Liver (tissue), 9 donors: ENCODE data around the gene PLXND1. TPM values are rescaled to one million over a fixed set of nuclear protein-coding genes. Genes with fewer than 3 reads are reported as not detected.

Experiments used
- DNase-seq: peaks from one replicate; pipeline ENCODE4 v3.0.0-alpha.2; 2017; ENCODE audit warnings: low spot score
- H3K27ac ChIP-seq, 2 donors: one replicate each; pipeline ENCODE4 v1.7.0; 2013; ENCODE audit warnings: inconsistent platforms in 2 of 2, low read length in 2 of 2, control low read depth in 1 of 2, low read depth in 1 of 2, mild to moderate bottlenecking in 1 of 2
- H3K27me3 ChIP-seq, 4 donors: one replicate each; pipeline versions ENCODE4 v1.6.1 to v1.7.0; 2013; ENCODE audit warnings: low read length in 3 of 4, inconsistent platforms in 1 of 4, mild to moderate bottlenecking in 1 of 4, moderate library complexity in 1 of 4; ENCODE audit not compliant: control insufficient read depth in 4 of 4, insufficient read depth in 4 of 4
- H3K36me3 ChIP-seq, 4 donors: one replicate each; pipeline versions ENCODE4 v1.6.1 to v1.7.0; 2013; ENCODE audit warnings: low read length in 3 of 4, mild to moderate bottlenecking in 3 of 4, low read depth in 1 of 4, moderate library complexity in 1 of 4; ENCODE audit not compliant: control insufficient read depth in 4 of 4, insufficient read depth in 3 of 4
- H3K4me1 ChIP-seq, 4 donors: one replicate each; pipeline versions ENCODE4 v1.6.1 to v1.7.0; 2013; ENCODE audit warnings: low read length in 3 of 4, mild to moderate bottlenecking in 3 of 4, moderate library complexity in 1 of 4; ENCODE audit not compliant: control insufficient read depth in 4 of 4, insufficient read depth in 4 of 4
- H3K4me3 ChIP-seq, 3 donors: one replicate each; pipeline versions ENCODE4 v1.6.1 to v1.7.0; 2013; ENCODE audit warnings: low read length in 3 of 3, control low read depth in 1 of 3, low read depth in 1 of 3, mild to moderate bottlenecking in 1 of 3
- H3K9ac ChIP-seq, 2 donors: one replicate each; pipeline ENCODE4 v1.7.0; 2013; ENCODE audit warnings: low read length in 2 of 2, mild to moderate bottlenecking in 2 of 2, moderate library complexity in 2 of 2, control low read depth in 1 of 2, low read depth in 1 of 2
- H3K9me3 ChIP-seq, 4 donors: one replicate each; pipeline versions ENCODE4 v1.6.1 to v1.7.0; 2013; ENCODE audit warnings: low read length in 3 of 4; ENCODE audit not compliant: control insufficient read depth in 4 of 4
- EGR1 ChIP-seq, 2 donors: IDR thresholded peaks; 2 replicates each; pipeline ENCODE4 v1.6.1; 2016 to 2018; ENCODE audit warnings: antibody characterized with exemption in 2 of 2, low read depth in 2 of 2
- FOXA1 ChIP-seq: IDR thresholded peaks from 2 replicates; pipeline ENCODE4 v1.6.1; 2016; ENCODE audit warnings: antibody characterized with exemption
- FOXA2 ChIP-seq: IDR thresholded peaks from 2 replicates; pipeline ENCODE4 v1.6.1; 2016; ENCODE audit warnings: antibody characterized with exemption
- GABPA ChIP-seq, 2 donors: IDR thresholded peaks in 1 of 2; conservative IDR thresholded peaks in 1 of 2; 2 replicates each; pipeline ENCODE4 v1.6.1; 2016; ENCODE audit warnings: antibody characterized with exemption in 2 of 2, mild to moderate bottlenecking in 1 of 2, moderate library complexity in 1 of 2
- HNF4A ChIP-seq, 2 donors: conservative IDR thresholded peaks; 2 replicates each; pipeline ENCODE4 v1.6.1; 2016; ENCODE audit warnings: antibody characterized with exemption in 2 of 2, mild to moderate bottlenecking in 2 of 2
- HNF4G ChIP-seq: IDR thresholded peaks from 2 replicates; pipeline ENCODE4 v1.6.1; 2016; ENCODE audit warnings: antibody characterized with exemption
- JUND ChIP-seq, 2 donors: IDR thresholded peaks; 2 replicates each; pipeline ENCODE4 v1.6.1; 2016; ENCODE audit warnings: antibody characterized with exemption in 2 of 2
- NR2F2 ChIP-seq: IDR thresholded peaks from 2 replicates; pipeline ENCODE4 v1.6.1; 2016; ENCODE audit warnings: antibody characterized with exemption
- RAD21 ChIP-seq, 2 donors: IDR thresholded peaks; 2 replicates each; pipeline ENCODE4 v1.6.1; 2016; ENCODE audit warnings: antibody characterized with exemption in 2 of 2, mild to moderate bottlenecking in 2 of 2
- RXRA ChIP-seq, 2 donors: IDR thresholded peaks; 2 replicates each; pipeline ENCODE4 v1.6.1; 2017 to 2018; ENCODE audit warnings: antibody characterized with exemption in 2 of 2, mild to moderate bottlenecking in 1 of 2
- SP1 ChIP-seq: IDR thresholded peaks from 2 replicates; pipeline ENCODE4 v1.6.1; 2018; ENCODE audit warnings: antibody characterized with exemption, mild to moderate bottlenecking
- TAF1 ChIP-seq: conservative IDR thresholded peaks from 2 replicates; pipeline ENCODE4 v1.6.1; 2016; ENCODE audit warnings: antibody characterized with exemption, mild to moderate bottlenecking
- YY1 ChIP-seq: IDR thresholded peaks from 2 replicates; pipeline ENCODE4 v1.6.1; 2016; ENCODE audit warnings: antibody characterized with exemption, mild to moderate bottlenecking
- WGBS: extraction: QIAGEN DNeasy Blood & Tissue Kit; methylation state at CpG from one replicate; pipeline ENCODE4 v1.1.7; 2013; 5-methylcytosine and 5-hydroxymethylcytosine counted together
- polyA plus RNA-seq, 2 donors: library from polyadenylated mRNA; stranded (reverse) in 1 of 2; unstranded in 1 of 2; fragments of 200-250 nt in 1 of 2; fragments of >200 nt in 1 of 2; fragmentation: Nextera tagmentation in 1 of 2; extraction: Ambion mirVana in 1 of 2; gene quantifications; one replicate each; pipeline versions ENCODE4 v1.2.1 to v1.2.3, GENCODE V29; 2013 to 2015
- total RNA-seq, 2 donors: library from RNA; depleted of rRNA; stranded (reverse); fragments of >200 nt; gene quantifications; one replicate each; pipeline ENCODE4 v1.2.3, GENCODE V29; 2014
- TF ChIP-seq, protein P1 (sequence below): IDR thresholded peaks from 2 replicates; pipeline ENCODE4 v1.6.1; 2016; ENCODE audit warnings: antibody characterized with exemption
- TF ChIP-seq, protein P2 (sequence below): IDR thresholded peaks from 2 replicates; pipeline ENCODE4 v1.6.1; 2016; ENCODE audit warnings: antibody characterized with exemption
- TF ChIP-seq, protein P3 (sequence below): IDR thresholded peaks from 2 replicates; pipeline ENCODE4 v1.6.1; 2016; ENCODE audit warnings: antibody characterized with exemption
- TF ChIP-seq, protein P4 (sequence below): fragments of 150-350 bp; IDR thresholded peaks from 2 replicates; pipeline ENCODE4 v1.5.1; 2017; ENCODE audit warnings: improper control_type of control experiment, low read depth, low read length; ENCODE audit not compliant: missing input control
- TF ChIP-seq, protein P5 (sequence below): IDR thresholded peaks from 2 replicates; pipeline ENCODE4 v1.6.1; 2016; ENCODE audit warnings: antibody characterized with exemption, mild to moderate bottlenecking
- donor health status: healthy.
- donor health status: healthy.
- donor health status: healthy.
- donor health status: healthy.
- donor health status: healthy.

The PLXND1 gene
- total and polyA plus RNA-seq, 4 donors, result 10.4 to 50.2 (median 32.8) TPM

DNA sequence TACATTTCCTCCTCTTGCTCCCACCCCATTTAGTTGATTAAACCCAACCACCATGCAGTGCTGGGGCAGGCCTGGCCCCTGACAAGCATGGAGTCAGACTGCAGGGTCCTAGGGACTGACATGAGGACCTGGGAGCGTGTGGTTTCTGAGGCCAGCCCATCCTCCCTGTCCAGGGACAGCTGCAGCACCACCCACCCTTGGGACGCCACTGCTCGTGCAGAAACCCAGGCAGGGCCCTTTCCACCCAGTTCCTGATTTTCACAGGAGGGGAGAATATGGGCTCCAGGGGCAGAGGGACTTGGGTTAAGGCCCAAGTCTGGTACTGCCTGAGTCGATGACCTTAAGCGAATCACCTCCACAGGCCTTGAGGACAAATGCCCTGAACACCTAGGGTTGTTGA is 23.7 kb downstream of the PLXND1 start:
- TF ChIP-seq RAD21 (IDR thresholded peaks at IDR 0.05), result no peak
- TF ChIP-seq FOXA1, result no peak
- no peak for TF ChIP-seq YY1
- TF ChIP-seq, protein P1, sequence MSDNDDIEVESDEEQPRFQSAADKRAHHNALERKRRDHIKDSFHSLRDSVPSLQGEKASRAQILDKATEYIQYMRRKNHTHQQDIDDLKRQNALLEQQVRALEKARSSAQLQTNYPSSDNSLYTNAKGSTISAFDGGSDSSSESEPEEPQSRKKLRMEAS, result no peak
- no peak for TF ChIP-seq EGR1 (IDR thresholded peaks at IDR 0.05; ENCODE audit: low read depth in 2 of 2)
- no peak for TF ChIP-seq TAF1
- no peak for TF ChIP-seq HNF4G
- TF ChIP-seq SP1, result no peak
- no peak for TF ChIP-seq RXRA (IDR thresholded peaks at IDR 0.05)
- TF ChIP-seq, protein P2, sequence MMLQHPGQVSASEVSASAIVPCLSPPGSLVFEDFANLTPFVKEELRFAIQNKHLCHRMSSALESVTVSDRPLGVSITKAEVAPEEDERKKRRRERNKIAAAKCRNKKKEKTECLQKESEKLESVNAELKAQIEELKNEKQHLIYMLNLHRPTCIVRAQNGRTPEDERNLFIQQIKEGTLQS, result no peak
- no peak overlapping the region for H3K27ac ChIP-seq
- H3K27me3 ChIP-seq, result no peaks in the 10 kb centered on the region
- H3K9me3 ChIP-seq, result no peaks in the 10 kb centered on the region
- 86% methylated on average over 5 of the region's 5 CpGs for WGBS
- no peak overlapping the region for H3K9ac ChIP-seq
- H3K4me1 ChIP-seq, result peaks cover 0 to 4% (median 3%) of the 10 kb centered on the region in 4 donors
- peaks cover 0 to 3% (median under 1%) of the 10 kb centered on the region in 4 donors for H3K36me3 ChIP-seq
- no peak overlapping the region for H3K4me3 ChIP-seq
- DNase-seq, result no peak

DNA sequence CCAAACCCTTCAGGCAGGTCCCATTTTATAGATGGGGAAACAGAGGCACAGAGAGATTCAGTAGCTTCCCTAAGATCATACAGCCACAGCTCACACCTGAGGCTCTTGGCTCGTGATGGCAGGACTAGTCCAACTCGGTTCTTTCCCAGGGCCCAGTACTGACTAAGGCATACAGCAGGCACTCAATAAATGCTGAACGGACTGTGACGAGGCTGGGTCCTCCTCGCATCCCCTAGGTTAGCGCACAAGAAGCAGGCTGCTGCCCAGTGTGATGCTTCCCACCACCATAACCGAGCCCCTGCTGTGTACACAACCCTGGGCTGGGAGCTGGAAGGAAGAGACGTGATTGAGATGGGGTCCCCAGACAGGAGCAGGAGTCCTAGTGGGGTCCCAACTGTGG is 24.9 kb downstream of the PLXND1 start:
- H3K4me1 ChIP-seq, result peaks cover 4 to 14% (median 10%) of the 10 kb centered on the region in 4 donors
- H3K4me3 ChIP-seq, result no peak overlapping the region
- no peak for DNase-seq
- no peak overlapping the region for H3K27ac ChIP-seq
- peaks cover 0 to 3% (median under 1%) of the 10 kb centered on the region in 4 donors for H3K36me3 ChIP-seq
- H3K9me3 ChIP-seq, result no peaks in the 10 kb centered on the region
- H3K9ac ChIP-seq, result no peak overlapping the region
- no peaks in the 10 kb centered on the region for H3K27me3 ChIP-seq
- TF ChIP-seq, protein P3, sequence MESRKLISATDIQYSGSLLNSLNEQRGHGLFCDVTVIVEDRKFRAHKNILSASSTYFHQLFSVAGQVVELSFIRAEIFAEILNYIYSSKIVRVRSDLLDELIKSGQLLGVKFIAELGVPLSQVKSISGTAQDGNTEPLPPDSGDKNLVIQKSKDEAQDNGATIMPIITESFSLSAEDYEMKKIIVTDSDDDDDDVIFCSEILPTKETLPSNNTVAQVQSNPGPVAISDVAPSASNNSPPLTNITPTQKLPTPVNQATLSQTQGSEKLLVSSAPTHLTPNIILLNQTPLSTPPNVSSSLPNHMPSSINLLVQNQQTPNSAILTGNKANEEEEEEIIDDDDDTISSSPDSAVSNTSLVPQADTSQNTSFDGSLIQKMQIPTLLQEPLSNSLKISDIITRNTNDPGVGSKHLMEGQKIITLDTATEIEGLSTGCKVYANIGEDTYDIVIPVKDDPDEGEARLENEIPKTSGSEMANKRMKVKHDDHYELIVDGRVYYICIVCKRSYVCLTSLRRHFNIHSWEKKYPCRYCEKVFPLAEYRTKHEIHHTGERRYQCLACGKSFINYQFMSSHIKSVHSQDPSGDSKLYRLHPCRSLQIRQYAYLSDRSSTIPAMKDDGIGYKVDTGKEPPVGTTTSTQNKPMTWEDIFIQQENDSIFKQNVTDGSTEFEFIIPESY, result no peak
- TF ChIP-seq EGR1 (IDR thresholded peaks at IDR 0.05; ENCODE audit: low read depth in 2 of 2) (no peak), TAF1 (no peak), HNF4A (conservative IDR thresholded peaks at IDR 0.05) (no peak), SP1 (no peak), RAD21 (IDR thresholded peaks at IDR 0.05) (no peak), YY1 (no peak), HNF4G (no peak), FOXA1 (no peak), GABPA (IDR thresholded peaks at IDR 0.05 in 1 of 2, conservative IDR thresholded peaks at IDR 0.05 in 1 of 2) (no peak), FOXA2 (no peak), NR2F2 (no peak), JUND (IDR thresholded peaks at IDR 0.05) (no peak), RXRA (IDR thresholded peaks at IDR 0.05) (no peak)
- TF ChIP-seq, protein P4, sequence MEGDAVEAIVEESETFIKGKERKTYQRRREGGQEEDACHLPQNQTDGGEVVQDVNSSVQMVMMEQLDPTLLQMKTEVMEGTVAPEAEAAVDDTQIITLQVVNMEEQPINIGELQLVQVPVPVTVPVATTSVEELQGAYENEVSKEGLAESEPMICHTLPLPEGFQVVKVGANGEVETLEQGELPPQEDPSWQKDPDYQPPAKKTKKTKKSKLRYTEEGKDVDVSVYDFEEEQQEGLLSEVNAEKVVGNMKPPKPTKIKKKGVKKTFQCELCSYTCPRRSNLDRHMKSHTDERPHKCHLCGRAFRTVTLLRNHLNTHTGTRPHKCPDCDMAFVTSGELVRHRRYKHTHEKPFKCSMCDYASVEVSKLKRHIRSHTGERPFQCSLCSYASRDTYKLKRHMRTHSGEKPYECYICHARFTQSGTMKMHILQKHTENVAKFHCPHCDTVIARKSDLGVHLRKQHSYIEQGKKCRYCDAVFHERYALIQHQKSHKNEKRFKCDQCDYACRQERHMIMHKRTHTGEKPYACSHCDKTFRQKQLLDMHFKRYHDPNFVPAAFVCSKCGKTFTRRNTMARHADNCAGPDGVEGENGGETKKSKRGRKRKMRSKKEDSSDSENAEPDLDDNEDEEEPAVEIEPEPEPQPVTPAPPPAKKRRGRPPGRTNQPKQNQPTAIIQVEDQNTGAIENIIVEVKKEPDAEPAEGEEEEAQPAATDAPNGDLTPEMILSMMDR, result no peak
- TF ChIP-seq, protein P1, result no peak
- TF ChIP-seq, protein P5, sequence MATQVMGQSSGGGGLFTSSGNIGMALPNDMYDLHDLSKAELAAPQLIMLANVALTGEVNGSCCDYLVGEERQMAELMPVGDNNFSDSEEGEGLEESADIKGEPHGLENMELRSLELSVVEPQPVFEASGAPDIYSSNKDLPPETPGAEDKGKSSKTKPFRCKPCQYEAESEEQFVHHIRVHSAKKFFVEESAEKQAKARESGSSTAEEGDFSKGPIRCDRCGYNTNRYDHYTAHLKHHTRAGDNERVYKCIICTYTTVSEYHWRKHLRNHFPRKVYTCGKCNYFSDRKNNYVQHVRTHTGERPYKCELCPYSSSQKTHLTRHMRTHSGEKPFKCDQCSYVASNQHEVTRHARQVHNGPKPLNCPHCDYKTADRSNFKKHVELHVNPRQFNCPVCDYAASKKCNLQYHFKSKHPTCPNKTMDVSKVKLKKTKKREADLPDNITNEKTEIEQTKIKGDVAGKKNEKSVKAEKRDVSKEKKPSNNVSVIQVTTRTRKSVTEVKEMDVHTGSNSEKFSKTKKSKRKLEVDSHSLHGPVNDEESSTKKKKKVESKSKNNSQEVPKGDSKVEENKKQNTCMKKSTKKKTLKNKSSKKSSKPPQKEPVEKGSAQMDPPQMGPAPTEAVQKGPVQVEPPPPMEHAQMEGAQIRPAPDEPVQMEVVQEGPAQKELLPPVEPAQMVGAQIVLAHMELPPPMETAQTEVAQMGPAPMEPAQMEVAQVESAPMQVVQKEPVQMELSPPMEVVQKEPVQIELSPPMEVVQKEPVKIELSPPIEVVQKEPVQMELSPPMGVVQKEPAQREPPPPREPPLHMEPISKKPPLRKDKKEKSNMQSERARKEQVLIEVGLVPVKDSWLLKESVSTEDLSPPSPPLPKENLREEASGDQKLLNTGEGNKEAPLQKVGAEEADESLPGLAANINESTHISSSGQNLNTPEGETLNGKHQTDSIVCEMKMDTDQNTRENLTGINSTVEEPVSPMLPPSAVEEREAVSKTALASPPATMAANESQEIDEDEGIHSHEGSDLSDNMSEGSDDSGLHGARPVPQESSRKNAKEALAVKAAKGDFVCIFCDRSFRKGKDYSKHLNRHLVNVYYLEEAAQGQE, result no peak
- TF ChIP-seq, protein P2, result no peak
- WGBS, result 96% methylated on average over 8 of the region's 8 CpGs
